GM23338 (cell line): ENCODE data around the gene GNAO1. TPM values are rescaled to one million over a fixed set of nuclear protein-coding genes. Genes with fewer than 3 reads are reported as not detected.

Experiments
- ATAC-seq: fragments of 200-7000 bp; cut with Tn5 transposase; 3 replicates; pipeline ENCODE4 v1.9.1; 2020
- DNase-seq: peaks from one replicate; pipeline ENCODE4 v3.0.0-alpha.2; 2015; ENCODE audit warnings: low spot score
- H2AFZ ChIP-seq: fragments of 200-600 bp; sonication (generic); 2 replicates; pipeline ENCODE4 v1.8.0; 2016; ENCODE audit warnings: antibody characterized with exemption, mild to moderate bottlenecking, moderate library complexity
- H3F3A ChIP-seq: fragments of 200-600 bp; sonication (generic); replicated peaks from 2 replicates; pipeline ENCODE4 v1.8.0; 2017; ENCODE audit warnings: antibody characterized with exemption, mixed run types, low read depth
- H3K27ac ChIP-seq: fragments of 200-600 bp; sonication (generic); 2 replicates; pipeline ENCODE4 v1.6.1; 2016; ENCODE audit warnings: low read depth
- H3K27me3 ChIP-seq: fragments of 200-600 bp; sonication (generic); 2 replicates; pipeline ENCODE4 v1.8.0; 2016; ENCODE audit warnings: mild to moderate bottlenecking, mixed run types, moderate library complexity; ENCODE audit not compliant: insufficient read depth
- H3K36me3 ChIP-seq: fragments of 200-600 bp; sonication (generic); 2 replicates; pipeline ENCODE4 v1.8.0; 2016; ENCODE audit warnings: mild to moderate bottlenecking; ENCODE audit not compliant: insufficient read depth
- H3K4me1 ChIP-seq: fragments of 200-600 bp; sonication (generic); 2 replicates; pipeline ENCODE4 v1.8.0; 2016; ENCODE audit warnings: mild to moderate bottlenecking, moderate library complexity; ENCODE audit not compliant: insufficient read depth
- H3K4me2 ChIP-seq: fragments of 200-600 bp; sonication (generic); 2 replicates; pipeline ENCODE4 v1.7.1; 2017; ENCODE audit warnings: mixed run types
- H3K4me3 ChIP-seq: fragments of 200-600 bp; sonication (generic); 2 replicates; pipeline ENCODE4 v1.6.1; 2016; ENCODE audit warnings: mixed run types
- H3K79me2 ChIP-seq: fragments of 200-600 bp; sonication (generic); replicated peaks from 2 replicates; pipeline ENCODE4 v1.8.0; 2017; ENCODE audit warnings: mild to moderate bottlenecking; ENCODE audit not compliant: insufficient read depth
- H3K9me2 ChIP-seq: fragments of 200-600 bp; sonication (generic); 2 replicates; pipeline ENCODE4 v1.8.0; 2017; ENCODE audit not compliant: insufficient read depth
- H4K20me1 ChIP-seq: fragments of 200-600 bp; sonication (generic); replicated peaks from 2 replicates; pipeline ENCODE4 v1.8.0; 2017; ENCODE audit warnings: mild to moderate bottlenecking; ENCODE audit not compliant: insufficient read depth
- H3K27ac Mint-ChIP-seq: 2 replicates; pipeline ENCODE4 v1.8.0; 2020; ENCODE audit warnings: inconsistent platforms, mild to moderate bottlenecking, moderate library complexity, mixed read lengths
- H3K27me3 Mint-ChIP-seq: 3 replicates; pipeline ENCODE4 v1.8.0; 2022; ENCODE audit warnings: low read depth, mild to moderate bottlenecking, moderate library complexity, mixed read lengths, inconsistent platforms; ENCODE audit not compliant: insufficient read depth, poor library complexity
- H3K36me3 Mint-ChIP-seq: 3 replicates; pipeline ENCODE4 v1.8.0; 2021; ENCODE audit warnings: low read depth, mild to moderate bottlenecking, inconsistent platforms, moderate library complexity, mixed read lengths
- H3K4me1 Mint-ChIP-seq: 3 replicates; pipeline ENCODE4 v1.8.0; 2020; ENCODE audit warnings: mild to moderate bottlenecking, inconsistent platforms, mixed read lengths
- H3K4me3 Mint-ChIP-seq: 3 replicates; pipeline ENCODE4 v1.8.0; 2021; ENCODE audit warnings: moderate library complexity, mild to moderate bottlenecking, inconsistent platforms, mixed read lengths
- H3K9me3 Mint-ChIP-seq: 3 replicates; pipeline ENCODE4 v1.8.0; 2020; ENCODE audit warnings: moderate library complexity, mild to moderate bottlenecking, inconsistent platforms, mixed read lengths
- CREB1 ChIP-seq: fragments of 250-450 bp; sonication (Bioruptor Pico); IDR thresholded peaks from 2 replicates; pipeline ENCODE4 v1.5.0; 2020; ENCODE audit warnings: low read depth, mild to moderate bottlenecking, moderate library complexity
- ETS1 ChIP-seq: IDR thresholded peaks from 2 replicates; pipeline ENCODE4 v1.6.1; 2016; ENCODE audit warnings: antibody characterized with exemption
- EZH2 ChIP-seq: fragments of 200-600 bp; sonication (generic); IDR thresholded peaks from one replicate; pipeline ENCODE4 v1.8.0; 2017; ENCODE audit warnings: antibody characterized with exemption, mild to moderate bottlenecking, low read depth; ENCODE audit not compliant: unreplicated experiment
- EZH2phosphoT487 ChIP-seq: fragments of 200-600 bp; sonication (generic); IDR thresholded peaks from one replicate; pipeline ENCODE4 v1.8.1; 2018; ENCODE audit warnings: antibody characterized with exemption; ENCODE audit not compliant: unreplicated experiment
- JUNB ChIP-seq: IDR thresholded peaks from one replicate; pipeline ENCODE4 v1.6.1; 2016; ENCODE audit warnings: antibody characterized with exemption; ENCODE audit not compliant: unreplicated experiment
- NANOG ChIP-seq: IDR thresholded peaks from 2 replicates; pipeline ENCODE4 v1.6.1; 2016; ENCODE audit warnings: antibody characterized with exemption, borderline replicate concordance
- POLR2AphosphoS5 ChIP-seq: IDR thresholded peaks from 2 replicates; pipeline ENCODE4 v1.6.1; 2016; ENCODE audit warnings: antibody characterized with exemption, low read depth
- STAT1 ChIP-seq: IDR thresholded peaks from one replicate; pipeline ENCODE4 v1.6.1; 2016; ENCODE audit warnings: antibody characterized with exemption; ENCODE audit not compliant: unreplicated experiment
- ZNF114 ChIP-seq: fragments of 250-450 bp; sonication (Bioruptor Pico); IDR thresholded peaks from 2 replicates; pipeline ENCODE4 v1.5.0; 2020; ENCODE audit warnings: mild to moderate bottlenecking, moderate library complexity
- ZNF331 ChIP-seq: fragments of 250-450 bp; sonication (Bioruptor Pico); IDR thresholded peaks from 2 replicates; pipeline ENCODE4 v1.5.0; 2020; ENCODE audit warnings: low read depth, mild to moderate bottlenecking, moderate library complexity
- ZNF462 ChIP-seq: fragments of 250-450 bp; sonication (Bioruptor Pico); IDR thresholded peaks from 2 replicates; pipeline ENCODE4 v1.5.0; 2020; ENCODE audit warnings: mild to moderate bottlenecking, moderate library complexity
- polyA plus RNA-seq: library from polyadenylated mRNA; unstranded; fragments of >200 nt; fragmentation: Nextera tagmentation; extraction: Ambion mirVana; gene quantifications from 2 replicates; pipeline ENCODE4 v1.2.1, GENCODE V29; 2016
- total RNA-seq: library from RNA; depleted of rRNA; stranded (reverse); fragments of >200 nt; shearing (Covaris generic); gene quantifications from 2 replicates; pipeline ENCODE4 v1.2.3, GENCODE V29; 2014
- TF ChIP-seq, protein P1 (sequence below): IDR thresholded peaks from one replicate; pipeline ENCODE4 v1.6.1; 2018; ENCODE audit warnings: antibody characterized with exemption; ENCODE audit not compliant: unreplicated experiment
- TF ChIP-seq, protein P2 (sequence below), 2 experiments: fragments of 200-600 bp in 1 of 2; sonication (generic) in 1 of 2; conservative IDR thresholded peaks; 2 replicates each; pipeline versions ENCODE4 v1.5.1 to v1.6.1; 2016 to 2017; ENCODE audit warnings: antibody characterized with exemption in 2 of 2, low read depth in 2 of 2, mild to moderate bottlenecking in 2 of 2, moderate library complexity in 1 of 2

GNAO1 gene
- total and polyA plus RNA-seq, 2 experiments from 2014 or later, result 6.5 to 24.8 TPM

GRCh38 chr16:56369202-56369601, 177.9 kb downstream of the GNAO1 start:
- no peaks in the 10 kb centered on the region for H3K27me3 ChIP-seq
- no peaks in the 10 kb centered on the region for H3K9me3 Mint-ChIP-seq
- H3K9me2 ChIP-seq, result no peaks in the 10 kb centered on the region
- H3K27ac Mint-ChIP-seq, result no peak overlapping the region
- no peak overlapping the region for H3K4me3 ChIP-seq
- H3K4me2 ChIP-seq, result no peak overlapping the region
- ATAC-seq (no peak), DNase-seq (no peak)
- TF ChIP-seq POLR2AphosphoS5 (no peak), EZH2phosphoT487 (no peak), ZNF331 (CRISPR knock-in tag) (no peak), JUNB (no peak), EZH2 (no peak), STAT1 (no peak), CREB1 (CRISPR knock-in tag) (no peak), ZNF114 (CRISPR knock-in tag) (no peak), ETS1 (no peak), NANOG (no peak), ZNF462 (CRISPR knock-in tag) (no peak)
- TF ChIP-seq, protein P1, sequence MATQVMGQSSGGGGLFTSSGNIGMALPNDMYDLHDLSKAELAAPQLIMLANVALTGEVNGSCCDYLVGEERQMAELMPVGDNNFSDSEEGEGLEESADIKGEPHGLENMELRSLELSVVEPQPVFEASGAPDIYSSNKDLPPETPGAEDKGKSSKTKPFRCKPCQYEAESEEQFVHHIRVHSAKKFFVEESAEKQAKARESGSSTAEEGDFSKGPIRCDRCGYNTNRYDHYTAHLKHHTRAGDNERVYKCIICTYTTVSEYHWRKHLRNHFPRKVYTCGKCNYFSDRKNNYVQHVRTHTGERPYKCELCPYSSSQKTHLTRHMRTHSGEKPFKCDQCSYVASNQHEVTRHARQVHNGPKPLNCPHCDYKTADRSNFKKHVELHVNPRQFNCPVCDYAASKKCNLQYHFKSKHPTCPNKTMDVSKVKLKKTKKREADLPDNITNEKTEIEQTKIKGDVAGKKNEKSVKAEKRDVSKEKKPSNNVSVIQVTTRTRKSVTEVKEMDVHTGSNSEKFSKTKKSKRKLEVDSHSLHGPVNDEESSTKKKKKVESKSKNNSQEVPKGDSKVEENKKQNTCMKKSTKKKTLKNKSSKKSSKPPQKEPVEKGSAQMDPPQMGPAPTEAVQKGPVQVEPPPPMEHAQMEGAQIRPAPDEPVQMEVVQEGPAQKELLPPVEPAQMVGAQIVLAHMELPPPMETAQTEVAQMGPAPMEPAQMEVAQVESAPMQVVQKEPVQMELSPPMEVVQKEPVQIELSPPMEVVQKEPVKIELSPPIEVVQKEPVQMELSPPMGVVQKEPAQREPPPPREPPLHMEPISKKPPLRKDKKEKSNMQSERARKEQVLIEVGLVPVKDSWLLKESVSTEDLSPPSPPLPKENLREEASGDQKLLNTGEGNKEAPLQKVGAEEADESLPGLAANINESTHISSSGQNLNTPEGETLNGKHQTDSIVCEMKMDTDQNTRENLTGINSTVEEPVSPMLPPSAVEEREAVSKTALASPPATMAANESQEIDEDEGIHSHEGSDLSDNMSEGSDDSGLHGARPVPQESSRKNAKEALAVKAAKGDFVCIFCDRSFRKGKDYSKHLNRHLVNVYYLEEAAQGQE, result no peak
- TF ChIP-seq, protein P2, sequence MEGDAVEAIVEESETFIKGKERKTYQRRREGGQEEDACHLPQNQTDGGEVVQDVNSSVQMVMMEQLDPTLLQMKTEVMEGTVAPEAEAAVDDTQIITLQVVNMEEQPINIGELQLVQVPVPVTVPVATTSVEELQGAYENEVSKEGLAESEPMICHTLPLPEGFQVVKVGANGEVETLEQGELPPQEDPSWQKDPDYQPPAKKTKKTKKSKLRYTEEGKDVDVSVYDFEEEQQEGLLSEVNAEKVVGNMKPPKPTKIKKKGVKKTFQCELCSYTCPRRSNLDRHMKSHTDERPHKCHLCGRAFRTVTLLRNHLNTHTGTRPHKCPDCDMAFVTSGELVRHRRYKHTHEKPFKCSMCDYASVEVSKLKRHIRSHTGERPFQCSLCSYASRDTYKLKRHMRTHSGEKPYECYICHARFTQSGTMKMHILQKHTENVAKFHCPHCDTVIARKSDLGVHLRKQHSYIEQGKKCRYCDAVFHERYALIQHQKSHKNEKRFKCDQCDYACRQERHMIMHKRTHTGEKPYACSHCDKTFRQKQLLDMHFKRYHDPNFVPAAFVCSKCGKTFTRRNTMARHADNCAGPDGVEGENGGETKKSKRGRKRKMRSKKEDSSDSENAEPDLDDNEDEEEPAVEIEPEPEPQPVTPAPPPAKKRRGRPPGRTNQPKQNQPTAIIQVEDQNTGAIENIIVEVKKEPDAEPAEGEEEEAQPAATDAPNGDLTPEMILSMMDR (conservative IDR thresholded peaks at IDR 0.05; ENCODE audit: low read depth in 2 of 2), result no peak
- H3K27me3 Mint-ChIP-seq, result no peaks in the 10 kb centered on the region
- H3K36me3 Mint-ChIP-seq, result peaks cover 7% of the 10 kb centered on the region; the same call in 2 of the 3 replicates
- H3K79me2 ChIP-seq, result no peaks in the 10 kb centered on the region
- H3K27ac ChIP-seq, result no peak overlapping the region
- no peaks in the 10 kb centered on the region for H3K4me1 ChIP-seq
- H3K36me3 ChIP-seq, result no peaks in the 10 kb centered on the region
- H2AFZ ChIP-seq, result no peak overlapping the region
- H3K4me1 Mint-ChIP-seq, result peaks cover 4% of the 10 kb centered on the region; the same call in 1 of the 3 replicates
- no peaks in the 10 kb centered on the region for H3F3A ChIP-seq
- no peaks in the 10 kb centered on the region; the same call in 1 of the 2 replicates for H4K20me1 ChIP-seq
- no peak overlapping the region for H3K4me3 Mint-ChIP-seq
